ENCODE measurements around the gene PCDH19. TPM values are rescaled to one million over a fixed set of nuclear protein-coding genes. Genes with fewer than 3 reads are reported as not detected.

Gene PCDH19
- total RNA-seq, 1 donor from 2014 or later, result 1.7 TPM

DNA sequence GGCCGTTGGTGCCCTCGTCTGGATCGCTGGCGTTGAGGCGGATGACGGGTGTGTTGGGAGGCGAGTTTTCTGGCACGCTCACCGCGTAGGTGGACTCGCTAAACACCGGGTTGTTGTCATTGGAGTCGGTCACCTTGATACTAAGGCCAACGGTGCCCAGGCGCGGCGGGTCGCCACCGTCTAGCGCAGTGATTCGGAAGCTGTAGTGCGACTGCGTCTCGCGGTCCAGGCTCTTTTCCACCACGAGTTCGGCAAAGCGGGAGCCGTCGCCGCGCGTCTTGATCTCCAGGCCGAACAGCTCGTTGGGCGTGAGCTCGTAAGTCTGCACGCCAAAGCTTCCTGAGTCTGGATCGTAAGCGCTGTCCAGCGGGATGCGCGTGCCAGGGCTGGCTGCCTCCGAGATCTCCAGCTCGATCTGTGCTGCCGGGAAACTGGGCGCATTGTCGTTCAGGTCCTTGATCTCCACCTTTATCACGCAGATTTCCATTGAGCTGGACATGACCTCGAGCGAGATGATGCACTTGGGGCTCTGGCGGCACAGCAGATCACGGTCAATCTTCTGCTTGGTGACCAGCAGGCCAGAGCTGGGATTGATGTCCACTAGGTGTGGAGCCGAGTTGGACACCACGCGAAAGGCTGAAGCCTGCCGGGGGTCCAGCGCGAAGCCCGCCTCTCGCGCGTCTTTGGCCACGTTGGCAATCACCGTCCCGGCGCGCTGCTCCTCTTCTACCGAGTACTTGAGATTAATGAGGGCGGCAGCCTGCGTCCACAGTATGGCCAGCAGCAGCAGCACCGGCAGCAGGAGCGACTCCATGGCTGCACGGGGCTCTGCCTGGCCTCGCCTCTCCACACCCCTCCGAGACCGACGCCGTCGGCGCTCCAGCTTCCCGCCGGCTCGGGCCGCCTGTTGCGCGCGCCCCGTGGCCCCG, 2.0 kb downstream of the PCDH19 start:
- H3K4me1 Mint-ChIP-seq (ENCODE audit: unreplicated experiment), result peaks cover 11% of the 10 kb centered on the region
- no peak overlapping the region for H3K4me3 Mint-ChIP-seq (ENCODE audit: unreplicated experiment)
- peaks cover 48% of the 10 kb centered on the region for H3K27me3 Mint-ChIP-seq (ENCODE audit: unreplicated experiment)
- H3K36me3 Mint-ChIP-seq (ENCODE audit: unreplicated experiment), result no peaks in the 10 kb centered on the region
- TF ChIP-seq, protein P1, sequence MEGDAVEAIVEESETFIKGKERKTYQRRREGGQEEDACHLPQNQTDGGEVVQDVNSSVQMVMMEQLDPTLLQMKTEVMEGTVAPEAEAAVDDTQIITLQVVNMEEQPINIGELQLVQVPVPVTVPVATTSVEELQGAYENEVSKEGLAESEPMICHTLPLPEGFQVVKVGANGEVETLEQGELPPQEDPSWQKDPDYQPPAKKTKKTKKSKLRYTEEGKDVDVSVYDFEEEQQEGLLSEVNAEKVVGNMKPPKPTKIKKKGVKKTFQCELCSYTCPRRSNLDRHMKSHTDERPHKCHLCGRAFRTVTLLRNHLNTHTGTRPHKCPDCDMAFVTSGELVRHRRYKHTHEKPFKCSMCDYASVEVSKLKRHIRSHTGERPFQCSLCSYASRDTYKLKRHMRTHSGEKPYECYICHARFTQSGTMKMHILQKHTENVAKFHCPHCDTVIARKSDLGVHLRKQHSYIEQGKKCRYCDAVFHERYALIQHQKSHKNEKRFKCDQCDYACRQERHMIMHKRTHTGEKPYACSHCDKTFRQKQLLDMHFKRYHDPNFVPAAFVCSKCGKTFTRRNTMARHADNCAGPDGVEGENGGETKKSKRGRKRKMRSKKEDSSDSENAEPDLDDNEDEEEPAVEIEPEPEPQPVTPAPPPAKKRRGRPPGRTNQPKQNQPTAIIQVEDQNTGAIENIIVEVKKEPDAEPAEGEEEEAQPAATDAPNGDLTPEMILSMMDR (IDR thresholded peaks at IDR 0.05), result no peak
- H3K27ac Mint-ChIP-seq (ENCODE audit: unreplicated experiment), result no peak overlapping the region
- no peak for DNase-seq (ENCODE audit: extremely low spot score, unreplicated experiment)
- H3K9me3 Mint-ChIP-seq (ENCODE audit: unreplicated experiment), result no peaks in the 10 kb centered on the region

DNA sequence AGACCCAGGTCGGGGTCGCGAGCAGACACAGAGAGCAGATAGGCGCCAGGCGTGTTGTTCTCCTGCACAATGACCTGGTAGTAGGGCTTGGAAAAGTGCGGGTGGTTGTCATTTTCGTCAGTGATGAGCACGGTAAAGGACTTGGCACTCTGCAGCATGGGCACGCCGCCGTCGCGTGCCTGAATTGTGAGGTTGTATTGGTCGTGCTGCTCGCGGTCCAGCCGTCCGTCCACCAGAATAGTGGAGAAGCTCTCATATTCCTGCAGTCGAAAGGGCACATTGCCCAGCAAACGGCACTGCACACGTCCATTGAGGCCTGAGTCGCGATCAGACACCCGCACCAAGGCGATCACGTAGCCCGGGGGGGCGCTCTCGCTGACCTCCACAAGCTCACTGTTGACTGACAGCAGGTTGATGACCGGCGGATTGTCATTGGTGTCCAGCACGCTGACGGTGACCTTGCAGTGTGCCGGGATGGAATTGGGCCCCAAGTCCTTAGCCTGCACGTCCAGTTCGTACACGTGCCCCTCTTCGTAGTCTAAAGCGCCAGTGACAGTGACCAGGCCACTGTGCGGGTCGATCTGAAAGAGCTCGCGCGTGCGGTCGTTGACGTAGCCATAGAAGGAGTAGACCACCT, 2.8 kb downstream of the PCDH19 start:
- no peak for DNase-seq (ENCODE audit: extremely low spot score, unreplicated experiment)
- Mint-ChIP-seq H3K27me3 (ENCODE audit: unreplicated experiment) (peaks cover 40% of the 10 kb centered on the region), H3K9me3 (ENCODE audit: unreplicated experiment) (no peaks in the 10 kb centered on the region), H3K27ac (ENCODE audit: unreplicated experiment) (no peak overlapping the region), H3K36me3 (ENCODE audit: unreplicated experiment) (no peaks in the 10 kb centered on the region), H3K4me1 (ENCODE audit: unreplicated experiment) (peaks cover 9% of the 10 kb centered on the region), H3K4me3 (ENCODE audit: unreplicated experiment) (no peak overlapping the region)
- TF ChIP-seq, protein P1 (IDR thresholded peaks at IDR 0.05), result no peak

DNA sequence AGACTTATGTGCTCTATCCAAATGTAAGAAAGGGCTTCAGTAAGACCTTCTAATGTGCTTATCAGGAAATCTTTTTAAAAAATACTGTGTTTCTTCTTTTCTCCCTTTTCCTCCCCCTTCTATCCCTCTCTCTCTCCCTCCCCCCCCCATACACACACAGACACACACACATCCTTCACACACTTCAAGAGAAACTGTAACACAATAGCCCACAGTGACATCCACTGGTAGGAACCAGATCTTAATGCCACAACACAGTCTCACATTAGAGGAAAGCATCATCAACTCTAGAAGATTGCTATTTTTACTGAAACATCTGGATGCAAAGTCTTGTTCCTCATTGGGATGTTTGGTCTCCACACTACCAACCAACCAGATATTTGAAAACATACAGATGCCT, 4.6 kb downstream of the PCDH19 start:
- no peak for DNase-seq (ENCODE audit: extremely low spot score, unreplicated experiment)
- Mint-ChIP-seq H3K4me3 (ENCODE audit: unreplicated experiment) (no peak overlapping the region), H3K36me3 (ENCODE audit: unreplicated experiment) (no peaks in the 10 kb centered on the region), H3K27ac (ENCODE audit: unreplicated experiment) (no peak overlapping the region), H3K27me3 (ENCODE audit: unreplicated experiment) (peaks cover 25% of the 10 kb centered on the region), H3K4me1 (ENCODE audit: unreplicated experiment) (peaks cover 6% of the 10 kb centered on the region), H3K9me3 (ENCODE audit: unreplicated experiment) (no peaks in the 10 kb centered on the region)
- TF ChIP-seq, protein P1 (IDR thresholded peaks at IDR 0.05), result no peak

DNA sequence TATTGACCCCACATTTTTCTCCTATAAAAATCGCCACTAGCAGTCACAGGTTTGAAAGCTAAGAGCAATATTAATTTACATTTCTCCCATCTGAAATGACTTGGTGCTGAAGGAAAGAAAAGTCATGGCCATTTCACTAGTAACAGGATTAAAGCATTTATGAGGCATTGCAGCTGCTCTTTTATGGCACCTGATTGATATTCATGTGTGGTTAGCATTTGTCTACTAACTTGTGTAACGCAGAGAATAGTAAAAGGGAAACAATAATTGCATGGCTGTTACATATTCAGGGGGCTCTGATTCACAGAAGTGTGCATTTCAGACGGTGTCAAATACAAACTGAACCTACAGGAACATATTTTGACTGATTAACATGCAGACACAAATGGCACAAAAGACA, 5.2 kb downstream of the PCDH19 start:
- H3K4me3 Mint-ChIP-seq (ENCODE audit: unreplicated experiment), result no peak overlapping the region

More for the DNA sequence above, 5.2 kb downstream of the PCDH19 start:
- Mint-ChIP-seq H3K36me3 (ENCODE audit: unreplicated experiment) (no peaks in the 10 kb centered on the region), H3K9me3 (ENCODE audit: unreplicated experiment) (no peaks in the 10 kb centered on the region), H3K27me3 (ENCODE audit: unreplicated experiment) (peaks cover 24% of the 10 kb centered on the region), H3K27ac (ENCODE audit: unreplicated experiment) (no peak overlapping the region), H3K4me1 (ENCODE audit: unreplicated experiment) (peaks cover 6% of the 10 kb centered on the region)
- DNase-seq (ENCODE audit: extremely low spot score, unreplicated experiment), result no peak
- TF ChIP-seq, protein P1 (IDR thresholded peaks at IDR 0.05), result no peak
